Thoracic aorta (tissue), 2 donors: ENCODE data around the gene APOL4. TPM values are rescaled to one million over a fixed set of nuclear protein-coding genes. Genes with fewer than 3 reads are reported as not detected.
A peak's percentile ranks its signal among the peaks of the same experiment; 100 is the strongest.

Experiments
- ATAC-seq: fragments of 150-250 bp; one replicate; pipeline ENCODE4 v1.8.0; 2017; ENCODE audit warnings: low read depth; ENCODE audit not compliant: insufficient number of reproducible peaks, low FRiP score
- DNase-seq: peaks from one replicate; pipeline ENCODE4 v3.0.0-alpha.2; 2020; ENCODE audit warnings: low spot score
- H3K27ac ChIP-seq, 2 donors: fragments of 200-600 bp; sonication (generic); 1 replicate in 1 of 2; 2 replicates in 1 of 2; pipeline ENCODE4 v1.5.1; 2016; ENCODE audit warnings: mild to moderate bottlenecking in 2 of 2, moderate library complexity in 2 of 2
- H3K27me3 ChIP-seq: fragments of 200-600 bp; sonication (generic); replicated peaks from 2 replicates; pipeline ENCODE4 v1.6.0; 2016; ENCODE audit warnings: mild to moderate bottlenecking; ENCODE audit not compliant: insufficient read depth
- H3K36me3 ChIP-seq: fragments of 200-600 bp; sonication (generic); one replicate; pipeline ENCODE4 v1.5.1; 2016
- H3K4me1 ChIP-seq, 2 donors: fragments of 200-600 bp; sonication (generic); 1 replicate in 1 of 2; 2 replicates in 1 of 2; pipeline versions ENCODE4 v1.5.1 to v1.6.0; 2016; ENCODE audit warnings: low read depth in 2 of 2, mild to moderate bottlenecking in 1 of 2; ENCODE audit not compliant: control insufficient read depth in 1 of 2
- H3K4me3 ChIP-seq: fragments of 200-600 bp; sonication (generic); 2 replicates; pipeline ENCODE4 v1.5.1; 2016; ENCODE audit warnings: mild to moderate bottlenecking
- H3K9me3 ChIP-seq: fragments of 200-600 bp; sonication (generic); 2 replicates; pipeline ENCODE4 v1.5.1; 2016
- CTCF ChIP-seq: fragments of 200-600 bp; sonication (generic); IDR thresholded peaks from one replicate; pipeline ENCODE4 v1.5.1; 2019; ENCODE audit warnings: antibody characterized with exemption
- total RNA-seq, 2 donors: library from RNA; depleted of rRNA; stranded (reverse); fragments of >200 nt; gene quantifications; one replicate each; pipeline versions ENCODE4 v1.1.0 to v1.2.3, GENCODE V29; 2016

Gene APOL4
- total RNA-seq, 2 donors from 2014 or later: 1.4 to 30.3 TPM

GRCh38 chr22:36238373-36239149 is 37.0 kb upstream of the APOL4 start:
- Histone ChIP-seq H3K27me3 (no peaks in the 10 kb centered on the region), H3K36me3 (no peaks in the 10 kb centered on the region), H3K27ac (peak overlapping the region; percentile 87 to 88), H3K9me3 (no peaks in the 10 kb centered on the region), H3K4me1 (peaks cover 30 to 52% of the 10 kb centered on the region in 2 donors), H3K4me3 (peak overlapping the region; percentile 78)
- DNase-seq: no peak
- no peak for TF ChIP-seq CTCF
- no peak for ATAC-seq

GRCh38 chr22:36237462-36238372 is 36.1 kb upstream of the APOL4 start:
- Histone ChIP-seq H3K4me1 (peaks cover 30 to 49% of the 10 kb centered on the region in 2 donors), H3K27ac (peak overlapping the region; percentile 22 to 88), H3K4me3 (peak overlapping the region; percentile 78), H3K27me3 (no peaks in the 10 kb centered on the region), H3K9me3 (no peaks in the 10 kb centered on the region), H3K36me3 (peaks cover 6% of the 10 kb centered on the region)
- no peak for ATAC-seq
- no peak for TF ChIP-seq CTCF
- DNase-seq: no peak

GRCh38 chr22:36236388-36237319 is 35.0 kb upstream of the APOL4 start:
- Histone ChIP-seq H3K27me3 (no peaks in the 10 kb centered on the region), H3K27ac (no peak overlapping the region), H3K36me3 (peaks cover 15% of the 10 kb centered on the region), H3K9me3 (no peaks in the 10 kb centered on the region), H3K4me1 (peaks cover 30 to 49% of the 10 kb centered on the region in 2 donors), H3K4me3 (peak overlapping the region; percentile 78)
- ATAC-seq (no peak), DNase-seq (no peak)
- TF ChIP-seq CTCF: no peak

GRCh38 chr22:36235585-36235984 is 34.0 kb upstream of the APOL4 start:
- Histone ChIP-seq H3K27ac (no peak overlapping the region), H3K27me3 (no peaks in the 10 kb centered on the region), H3K4me1 (peaks cover 30 to 49% of the 10 kb centered on the region in 2 donors), H3K36me3 (peaks cover 25% of the 10 kb centered on the region), H3K4me3 (no peak overlapping the region), H3K9me3 (no peaks in the 10 kb centered on the region)
- ATAC-seq: no peak
- TF ChIP-seq CTCF: no peak
- no peak for DNase-seq
